Ecto neural progenitor cell (in vitro differentiated cells): Measurements from ENCODE around the gene SMC6.

Experiments
- DNase-seq: peaks from one replicate; pipeline ENCODE4 v3.0.0-alpha.2; 2018; ENCODE audit warnings: low spot score

SMC6 gene

DNA sequence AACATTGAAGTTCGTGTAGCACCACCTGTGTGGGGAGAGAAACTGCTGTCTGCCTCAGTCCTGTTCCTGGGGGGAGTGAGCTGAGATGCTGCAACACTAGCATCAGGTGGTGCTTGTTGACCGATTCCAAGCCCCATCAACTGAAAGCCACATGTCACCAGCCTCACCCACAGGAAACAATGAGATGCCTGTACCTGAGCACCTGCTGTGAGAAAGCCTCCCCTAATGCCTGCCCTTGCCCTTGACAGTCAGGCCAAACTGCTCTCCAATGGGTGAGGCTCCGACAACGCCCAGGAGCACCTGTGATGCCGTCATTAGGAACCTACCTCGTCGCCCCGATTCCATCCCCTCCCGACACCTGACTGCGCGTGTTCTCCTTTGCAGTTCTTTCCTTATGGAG lies 104.6 kb downstream of the SMC6 start:
- DNase-seq: no peak

GRCh38 chr2:17648581-17648980 lies 105.0 kb downstream of the SMC6 start:
- DNase-seq: no peak

DNA sequence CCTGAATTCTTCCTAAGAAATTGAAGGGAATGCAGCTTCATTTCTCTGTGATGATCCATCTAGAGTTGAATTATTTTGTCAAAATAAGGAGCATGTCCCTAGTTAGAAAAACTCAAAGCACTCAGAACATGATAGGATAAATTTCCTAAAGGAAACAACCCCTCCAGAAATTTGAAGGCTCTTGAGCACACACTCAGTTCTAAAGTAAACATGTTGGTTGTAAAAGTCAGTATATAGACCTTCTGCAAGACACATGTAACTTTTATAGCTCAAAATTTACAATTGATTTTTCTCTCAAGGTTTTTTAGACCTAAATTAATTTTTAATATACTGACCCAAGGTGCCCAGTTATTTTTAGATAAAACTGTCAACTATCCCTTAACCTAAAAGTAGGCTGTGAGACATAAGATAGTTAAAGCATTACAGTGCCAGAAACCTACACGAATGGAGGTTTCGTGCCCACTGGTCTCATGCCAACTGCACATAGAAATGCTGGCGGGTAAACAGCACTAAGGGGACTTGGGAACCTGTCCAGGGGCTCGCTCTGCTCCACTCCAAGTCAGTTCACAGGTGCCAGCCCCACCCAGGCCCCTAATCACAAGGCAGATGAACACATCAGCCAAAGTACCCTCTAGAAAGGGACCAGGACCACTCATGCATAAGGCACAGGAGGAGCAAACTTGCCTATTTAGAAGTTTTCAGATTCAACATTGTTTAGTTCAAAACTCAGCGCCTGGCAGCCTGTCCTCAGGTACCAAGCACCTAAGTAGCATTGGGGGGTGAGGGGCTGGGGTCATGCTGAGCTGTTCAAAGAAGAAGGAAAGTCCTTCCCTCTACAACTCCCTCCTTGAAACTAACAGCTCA lies 106.5 kb downstream of the SMC6 start:
- DNase-seq: no peak

- DNase-seq: no peak
Measured at GRCh38 chr2:17646081-17646554, 107.5 kb downstream of the SMC6 start.

- no peak for DNase-seq
Measured at GRCh38 chr2:17644997-17645720, 108.5 kb downstream of the SMC6 start.

GRCh38 chr2:17643031-17643615 lies 110.5 kb downstream of the SMC6 start:
- no peak for DNase-seq

- DNase-seq: no peak
Measured at GRCh38 chr2:17640406-17640805, 113.2 kb downstream of the SMC6 start.

DNA sequence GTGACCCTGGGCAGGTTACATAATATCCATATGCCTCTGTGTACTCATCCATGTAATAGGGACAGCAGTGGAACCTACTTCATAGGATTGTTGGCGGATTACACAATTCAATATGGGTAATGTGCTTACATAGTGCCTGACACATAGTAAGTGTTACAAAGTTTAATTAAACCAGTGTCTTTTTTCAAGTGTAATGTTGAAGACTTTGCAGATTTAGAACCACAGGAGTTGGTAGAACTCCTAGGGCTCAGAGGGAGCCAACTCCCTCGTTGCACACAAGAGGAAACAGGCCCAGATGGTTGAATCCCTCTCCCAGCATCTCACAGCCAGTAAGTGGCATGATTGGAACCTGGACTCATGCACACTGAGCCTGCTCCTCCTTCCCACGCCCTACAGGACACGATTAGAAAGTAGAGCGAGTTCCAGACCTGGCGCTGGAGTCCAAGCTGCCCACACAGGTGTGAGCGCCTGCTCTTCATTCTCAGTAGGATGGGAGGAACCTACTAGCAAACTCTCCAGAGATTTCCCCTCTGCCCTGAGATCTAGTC lies 115.3 kb downstream of the SMC6 start:
- no peak for DNase-seq

- DNase-seq: no peak
Measured at GRCh38 chr2:17637131-17637906, 116.3 kb downstream of the SMC6 start.

- no peak for DNase-seq
Measured at GRCh38 chr2:17636257-17636656, 117.4 kb downstream of the SMC6 start.

GRCh38 chr2:17634997-17635396 lies 118.6 kb downstream of the SMC6 start:
- no peak for DNase-seq

DNA sequence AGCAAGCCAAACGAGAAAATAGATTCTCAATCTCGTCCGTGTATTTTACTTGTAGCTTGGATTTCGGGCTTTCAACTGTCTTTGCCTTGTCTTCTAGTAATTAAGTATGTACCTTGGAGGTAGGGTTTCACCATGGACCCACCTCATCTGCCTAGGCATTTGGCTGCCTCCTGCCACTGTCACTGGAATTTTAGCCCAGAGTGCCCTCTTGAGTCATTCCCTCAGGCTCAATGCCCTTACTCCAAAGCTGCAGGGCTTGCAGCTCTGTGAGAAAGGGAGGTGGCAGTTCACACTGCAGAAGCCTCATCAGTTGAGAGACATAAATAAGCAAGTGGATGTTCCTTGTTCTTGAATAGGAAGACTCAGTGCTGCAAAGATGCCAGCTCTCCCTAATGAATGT lies 123.5 kb downstream of the SMC6 start:
- DNase-seq: no peak

- DNase-seq: no peak
Measured at GRCh38 chr2:17628349-17629261, 125.0 kb downstream of the SMC6 start.

DNA sequence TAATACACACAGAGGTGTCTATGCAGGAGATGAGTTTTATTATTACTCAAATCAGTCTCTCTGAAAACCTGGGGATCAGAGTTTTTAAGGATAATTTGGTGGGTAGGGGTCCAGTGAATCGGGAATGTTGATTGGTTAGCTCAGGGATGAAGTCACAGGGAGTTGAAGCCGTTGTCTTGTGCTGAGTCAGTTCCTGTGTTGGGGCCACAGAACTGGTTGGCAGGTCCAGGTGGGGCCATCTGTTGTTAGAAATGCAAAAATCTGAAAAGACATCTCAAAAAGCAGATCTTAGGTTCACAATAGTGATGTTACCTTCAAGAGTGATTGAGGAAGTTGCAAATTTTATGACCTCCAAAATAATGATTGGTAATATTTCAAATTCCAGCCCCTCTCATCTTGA lies 126.2 kb downstream of the SMC6 start:
- DNase-seq: no peak

GRCh38 chr2:17626986-17627385 lies 126.6 kb downstream of the SMC6 start:
- no peak for DNase-seq

DNA sequence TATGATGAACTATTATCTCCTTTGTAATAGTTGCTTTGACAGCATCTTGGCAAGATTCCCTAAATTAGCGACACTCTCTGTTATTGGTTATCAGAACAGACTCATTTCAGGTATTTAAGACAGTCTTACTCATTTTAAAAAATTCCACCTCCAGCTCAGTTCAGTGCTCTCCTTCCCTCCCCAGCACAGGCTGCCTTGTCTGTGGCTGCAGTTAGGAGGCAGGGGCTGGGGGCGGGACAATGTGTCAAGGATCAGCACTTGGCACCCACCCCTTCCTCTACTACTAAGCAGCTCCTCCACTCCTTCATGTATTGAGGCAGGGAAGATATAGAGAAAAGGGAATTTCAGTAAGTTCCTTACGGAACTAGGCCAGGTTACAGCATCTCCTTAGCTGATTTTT lies 128.2 kb downstream of the SMC6 start:
- DNase-seq: no peak

- no peak for DNase-seq
Measured at GRCh38 chr2:17621781-17622180, 131.8 kb downstream of the SMC6 start.

DNA sequence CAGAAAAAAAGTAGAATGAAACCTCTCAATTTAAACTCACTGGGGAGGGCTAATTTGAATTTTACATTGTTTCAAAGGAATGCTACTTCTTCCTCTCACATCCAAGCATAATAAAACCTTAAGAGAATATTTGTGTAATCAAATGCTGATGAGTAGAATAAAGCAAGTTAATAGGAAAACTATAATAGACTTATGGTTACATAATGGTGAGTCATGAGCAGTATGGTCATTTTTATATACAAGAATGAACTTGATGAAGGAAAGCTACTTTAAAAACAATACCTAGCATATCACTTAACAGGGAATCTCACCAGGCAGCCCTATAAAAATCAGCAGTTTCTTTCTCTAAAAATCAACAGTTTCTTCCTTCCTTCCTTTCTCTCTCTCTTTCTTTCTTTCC lies 132.8 kb downstream of the SMC6 start:
- DNase-seq: no peak

GRCh38 chr2:17620280-17620679 lies 133.3 kb downstream of the SMC6 start:
- DNase-seq: no peak

GRCh38 chr2:17617955-17618354 lies 135.7 kb downstream of the SMC6 start:
- no peak for DNase-seq

DNA sequence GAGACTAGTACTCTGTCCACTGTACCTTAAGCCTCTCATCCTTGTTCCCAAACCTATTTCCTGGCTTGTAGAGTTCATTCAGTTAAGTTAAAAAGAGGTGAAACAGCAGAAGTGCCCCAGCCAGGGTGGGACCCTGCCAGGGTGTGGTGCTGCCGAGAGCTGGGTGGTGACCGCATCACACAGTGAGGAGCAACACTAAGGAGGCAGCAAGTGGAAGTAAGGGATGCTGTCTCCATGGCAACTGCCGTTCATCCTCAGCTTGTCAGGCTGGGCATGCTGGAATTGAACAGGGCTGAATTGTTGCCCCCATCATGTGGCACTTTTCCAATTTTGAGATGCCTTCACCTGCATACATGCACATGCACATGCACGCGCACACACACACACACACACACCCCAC lies 136.1 kb downstream of the SMC6 start:
- no peak for DNase-seq
